HG03175 (cell line): Measurements from ENCODE around the gene ELOVL5.
A peak's percentile ranks its signal among the peaks of the same experiment; 100 is the strongest.
"Not testable (repeated sequence)": the region's sequence is repeated elsewhere in the genome, so short reads cannot be mapped to it uniquely, and the experiment has no call there.

Source experiments
- ATAC-seq: cut with Tn5 transposase; IDR thresholded peaks from one replicate; pipeline ENCODE4 v1.9.1; 2021; ENCODE audit warnings: mild to moderate bottlenecking, moderate library complexity; ENCODE audit not compliant: unreplicated experiment

Gene ELOVL5

DNA sequence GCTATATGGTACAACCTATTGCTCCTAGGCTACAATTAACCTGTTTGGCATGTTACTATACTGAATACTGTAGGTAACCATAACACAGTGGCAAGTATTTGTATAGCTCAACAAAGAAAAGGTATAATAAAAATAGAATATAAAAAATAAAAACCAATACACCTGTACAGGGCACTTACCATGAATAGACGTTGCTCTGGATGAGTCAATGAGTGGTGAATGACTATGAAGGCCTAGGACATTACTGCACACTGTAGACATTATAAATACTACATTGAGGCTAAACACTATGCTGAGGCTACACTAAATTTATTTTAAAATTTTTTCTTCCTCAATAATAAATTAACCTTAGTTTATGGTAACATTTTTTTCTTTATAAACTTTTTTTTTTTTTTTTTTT, 18.6 kb downstream of the ELOVL5 start:
- ATAC-seq = no peak

GRCh38 chr6:53328375-53328774, 20.4 kb downstream of the ELOVL5 start:
- ATAC-seq = no peak

GRCh38 chr6:53327017-53327395, 21.7 kb downstream of the ELOVL5 start:
- ATAC-seq = no peak

DNA sequence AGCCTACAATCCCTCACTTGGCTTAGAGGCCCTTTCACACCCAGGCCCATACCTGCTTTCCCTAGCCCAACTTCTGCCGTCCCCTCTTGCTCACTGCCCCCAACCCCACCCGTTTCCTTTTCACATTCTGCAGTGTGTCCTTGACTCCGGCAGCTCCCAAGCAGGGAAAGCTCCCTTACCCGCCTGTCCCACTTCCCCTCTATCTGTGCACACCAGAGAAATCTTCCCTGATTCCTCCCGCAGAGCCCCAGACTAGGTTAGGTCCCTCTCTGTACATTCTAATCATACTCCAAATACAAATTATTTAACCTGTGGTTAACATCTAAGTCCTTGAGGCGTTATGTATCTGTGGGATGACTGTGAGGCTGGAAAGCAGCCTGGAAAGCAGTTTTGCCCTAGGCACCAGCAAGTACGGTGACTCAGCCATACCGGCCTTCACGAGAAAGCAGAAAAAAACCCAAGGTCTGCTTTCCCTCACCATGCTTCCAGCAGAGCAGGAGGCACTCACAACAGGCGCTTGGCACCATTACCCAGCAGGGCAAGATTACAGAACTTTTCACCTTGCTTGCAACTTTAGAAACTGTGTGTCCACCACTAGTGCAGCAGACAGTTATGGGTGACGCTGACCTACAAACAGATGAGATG, 22.3 kb downstream of the ELOVL5 start:
- no peak for ATAC-seq

- ATAC-seq = no peak
Measured at GRCh38 chr6:53325785-53326184, 23.0 kb downstream of the ELOVL5 start.

DNA sequence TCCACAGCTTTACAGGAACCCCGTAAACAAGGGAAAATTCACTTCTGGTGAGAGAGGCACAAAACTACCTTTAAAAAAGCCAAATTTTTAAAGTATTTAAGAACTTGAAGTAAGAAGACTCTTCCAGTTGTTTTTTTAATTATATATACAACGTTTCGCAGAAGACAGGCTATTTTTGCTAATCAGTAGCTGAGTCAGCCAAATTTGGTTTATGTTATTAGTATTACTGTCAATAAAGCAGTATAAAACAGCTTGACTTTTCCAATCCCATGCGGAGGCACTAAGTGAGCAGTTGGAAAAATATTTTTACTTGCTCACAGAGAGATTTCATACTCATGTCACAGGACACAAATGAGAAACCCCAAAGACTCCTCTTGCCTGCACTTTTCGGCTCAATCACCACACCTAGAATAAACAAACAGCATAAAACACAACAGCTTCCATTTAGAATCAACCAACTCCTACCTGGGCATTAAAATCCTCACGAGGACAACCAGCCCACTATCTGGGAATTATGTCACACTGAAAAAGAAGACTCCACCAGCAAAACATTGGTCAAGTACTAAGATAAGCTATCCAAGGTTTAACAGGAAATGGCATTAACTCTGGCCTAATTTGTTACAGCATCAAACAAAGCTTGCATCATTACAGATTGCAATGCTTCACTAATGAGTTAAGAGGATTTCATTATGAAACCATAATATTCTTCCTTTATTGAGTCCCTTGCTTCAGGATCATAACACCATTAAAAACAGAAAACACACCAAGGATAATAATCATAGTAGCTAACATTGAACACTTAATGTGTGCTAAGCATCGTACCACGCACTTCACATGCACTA, 26.3 kb downstream of the ELOVL5 start:
- no peak for ATAC-seq

- no peak for ATAC-seq
Measured at GRCh38 chr6:53321701-53322100, 27.0 kb downstream of the ELOVL5 start.

- no peak for ATAC-seq
Measured at GRCh38 chr6:53320964-53321363, 27.8 kb downstream of the ELOVL5 start.

DNA sequence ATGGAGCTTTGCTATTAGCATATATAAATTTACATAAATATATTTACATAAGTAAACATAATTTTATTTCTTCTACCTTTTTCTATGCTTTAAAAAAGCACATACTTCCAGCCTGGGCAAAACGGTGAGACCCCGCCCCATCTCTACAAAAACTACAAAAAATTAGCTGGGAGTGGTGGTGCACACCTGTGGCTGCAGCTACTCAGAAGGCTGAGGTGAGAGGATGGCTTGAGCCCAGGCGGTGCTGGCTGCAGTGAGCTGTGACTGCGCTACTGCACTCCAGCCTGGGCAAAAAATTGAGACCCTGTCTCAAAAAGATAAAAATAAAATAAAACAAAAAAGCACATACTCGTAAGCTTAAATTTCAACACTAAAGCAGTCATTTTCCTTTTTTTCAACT, 30.3 kb downstream of the ELOVL5 start:
- no peak for ATAC-seq

DNA sequence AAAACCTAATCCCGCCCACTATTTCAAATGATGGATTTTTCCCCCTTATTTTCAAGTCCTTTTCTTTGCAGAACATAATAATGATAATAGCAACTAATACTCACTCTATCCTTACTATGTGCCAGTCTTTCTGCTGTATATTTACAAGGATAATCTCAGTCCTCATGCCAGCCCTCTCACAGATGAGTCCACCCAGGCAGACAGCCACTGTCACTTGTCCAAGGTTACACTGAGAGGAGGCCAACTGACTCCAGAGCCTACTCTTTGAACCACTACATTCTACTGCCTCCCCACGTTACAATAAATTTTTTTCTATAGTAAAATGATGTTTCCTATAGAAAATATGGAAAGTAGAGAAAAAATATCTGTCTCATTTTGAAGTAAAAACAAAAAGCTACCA, 30.9 kb downstream of the ELOVL5 start:
- no peak for ATAC-seq

GRCh38 chr6:53317299-53317698, 31.5 kb downstream of the ELOVL5 start:
- not testable (repeated sequence) for ATAC-seq

DNA sequence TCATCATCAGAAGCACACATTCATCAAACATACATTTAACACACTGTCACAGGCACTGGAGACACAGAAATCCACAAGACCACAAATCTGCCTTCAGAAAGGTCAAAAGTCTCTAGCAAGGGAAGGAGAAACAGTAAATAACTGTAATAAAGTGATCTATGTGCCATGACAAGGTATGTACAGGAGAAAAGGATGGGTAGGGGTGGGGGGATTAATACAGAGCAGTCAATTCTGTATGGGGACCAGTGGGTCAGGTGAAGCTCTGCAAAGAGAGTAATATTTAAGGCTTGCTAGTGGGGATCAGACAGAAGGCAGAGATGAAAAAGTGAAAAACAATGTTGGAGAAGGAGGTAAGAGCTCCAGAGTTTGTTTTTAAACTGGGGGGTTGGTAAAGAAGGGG, 32.6 kb downstream of the ELOVL5 start:
- no peak for ATAC-seq

DNA sequence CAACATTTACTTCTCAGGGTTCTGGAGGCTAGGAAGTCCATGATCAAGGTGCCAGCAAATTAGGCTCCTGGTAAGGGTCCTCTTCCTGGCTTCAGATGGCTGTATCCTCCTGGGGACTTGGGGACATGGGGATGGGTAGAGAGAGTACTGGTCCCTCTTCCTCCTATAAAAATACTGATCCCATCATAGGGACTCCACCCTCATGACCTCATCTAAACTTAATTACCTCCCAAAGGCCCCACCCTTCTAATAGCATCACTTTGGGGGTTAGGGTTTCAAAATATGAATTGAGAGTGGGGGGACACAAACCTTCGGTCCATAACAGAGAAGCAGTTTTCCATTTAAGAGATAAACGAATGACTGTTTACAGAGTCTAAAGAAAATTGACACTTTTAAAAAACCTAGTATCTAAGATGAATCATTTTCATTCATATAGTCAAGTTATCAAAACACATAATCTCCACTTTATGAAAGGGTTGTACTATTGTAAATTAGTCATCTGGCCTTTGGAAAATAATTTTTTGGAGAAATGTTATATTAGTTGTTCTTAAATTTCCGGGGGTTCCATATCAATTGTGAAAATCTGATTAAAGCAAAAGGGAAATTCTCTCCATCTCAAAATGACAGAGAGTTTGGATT, 33.5 kb downstream of the ELOVL5 start:
- no peak for ATAC-seq

DNA sequence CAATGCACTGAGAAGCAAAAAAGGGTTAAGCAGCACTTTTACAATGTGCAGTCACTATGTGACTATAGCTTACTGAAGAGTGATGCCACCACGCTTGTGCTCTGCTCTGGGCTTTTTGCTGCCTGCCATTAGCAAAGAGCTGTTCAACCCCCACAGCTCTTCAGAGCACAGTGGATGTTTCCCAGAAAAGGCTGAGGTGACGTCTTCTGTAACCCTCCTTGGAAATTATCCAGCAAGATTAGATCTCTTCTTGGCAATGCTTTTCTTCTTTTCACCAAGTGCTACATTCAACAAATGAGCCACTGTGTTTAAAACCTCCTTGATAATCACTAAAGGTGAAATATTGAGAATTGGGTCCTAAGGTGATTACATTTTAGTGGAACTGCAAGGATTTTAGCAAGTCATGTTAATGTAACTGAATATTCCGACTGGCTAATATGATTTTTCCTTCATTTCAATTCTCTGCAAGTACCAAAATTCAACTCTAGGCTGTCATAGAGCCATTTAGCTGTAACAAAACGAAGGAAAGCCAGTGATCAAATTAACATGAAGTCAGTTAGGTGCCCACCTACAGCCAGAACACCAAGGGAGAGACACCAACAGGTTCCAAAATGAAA, 34.9 kb downstream of the ELOVL5 start:
- ATAC-seq = no peak

DNA sequence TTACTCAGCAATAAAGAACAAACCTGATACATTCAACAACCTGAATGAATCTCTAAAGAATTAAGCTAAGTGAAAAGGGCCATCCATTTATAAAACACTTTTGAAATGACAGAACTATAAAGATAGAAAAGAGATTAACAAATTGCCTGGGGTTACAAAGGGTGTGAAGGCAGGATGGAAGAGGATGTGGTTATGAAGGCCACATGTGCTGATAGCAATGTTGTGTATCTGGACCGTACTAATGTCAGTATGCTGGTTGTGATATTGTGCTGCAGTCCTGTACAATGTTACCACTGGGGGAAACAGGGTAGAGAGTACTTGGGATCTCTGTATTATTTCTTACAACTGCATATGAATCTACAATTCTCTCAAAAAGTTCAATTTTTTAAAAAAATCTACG, 36.4 kb downstream of the ELOVL5 start:
- peak; percentile 62 for ATAC-seq

GRCh38 chr6:53311586-53311935, 37.2 kb downstream of the ELOVL5 start:
- ATAC-seq = no peak

DNA sequence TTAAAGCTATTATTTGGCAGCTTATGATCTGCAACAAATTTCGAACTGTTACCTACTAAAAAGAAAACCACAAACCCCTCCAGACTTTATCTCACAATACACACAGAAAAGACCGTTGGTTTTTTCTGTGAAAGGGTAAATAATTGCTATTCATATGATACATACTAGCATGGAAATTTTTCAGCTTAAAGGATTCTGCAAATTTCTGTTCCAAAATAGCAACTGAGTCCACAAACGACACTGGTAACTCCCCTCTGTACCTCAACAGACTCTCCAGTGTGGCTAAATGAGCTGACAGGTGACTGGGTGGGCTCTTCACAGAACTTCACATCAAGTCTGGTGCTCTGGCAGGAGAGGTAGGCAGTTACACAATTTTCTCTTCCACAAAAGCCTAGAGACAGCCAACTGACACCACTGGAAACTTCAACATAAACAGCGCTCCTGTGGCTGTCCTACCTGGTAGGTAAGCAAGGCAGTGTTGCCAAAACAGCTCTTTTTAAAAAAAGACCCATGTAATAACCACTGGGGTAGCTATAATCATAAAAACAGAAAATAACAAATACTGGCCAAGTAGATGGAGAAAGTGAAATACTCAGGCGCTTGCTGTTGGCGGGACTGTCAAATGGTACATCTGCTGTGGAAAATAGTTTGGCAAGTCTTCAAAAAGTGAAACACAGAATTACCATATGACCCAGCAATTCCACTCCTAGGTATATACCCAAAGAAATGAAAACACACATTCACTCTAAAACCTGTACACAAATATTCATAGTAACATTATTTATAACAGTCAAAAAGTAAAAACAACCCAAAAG, 37.8 kb downstream of the ELOVL5 start:
- no peak for ATAC-seq

- no peak for ATAC-seq
Measured at GRCh38 chr6:53309901-53310300, 38.8 kb downstream of the ELOVL5 start.

GRCh38 chr6:53309059-53309900, 39.5 kb downstream of the ELOVL5 start:
- peak; percentile 64 for ATAC-seq

- peak; percentile 67 for ATAC-seq
Measured at GRCh38 chr6:53306819-53307347, 41.9 kb downstream of the ELOVL5 start.
